ENCODE data around the gene PET100. TPM values are rescaled to one million over a fixed set of nuclear protein-coding genes. Genes with fewer than 3 reads are reported as not detected.

Gene PET100
- total RNA-seq, 1 experiment from 2014 or later: 77.6 TPM

- Mint-ChIP-seq H3K36me3 (ENCODE audit: insufficient read depth, unreplicated experiment) (peaks cover 53% of the 10 kb centered on the region), H3K4me1 (ENCODE audit: low read depth, unreplicated experiment) (no peaks in the 10 kb centered on the region), H3K27ac (ENCODE audit: unreplicated experiment) (no peak within 1 kb of the TSS), H3K9me3 (ENCODE audit: low read depth, unreplicated experiment) (no peaks in the 10 kb centered on the region), H3K27me3 (ENCODE audit: unreplicated experiment) (no peaks in the 10 kb centered on the region), H3K4me3 (ENCODE audit: low read depth, unreplicated experiment) (no peak within 1 kb of the TSS)
- TF ChIP-seq, protein P1, sequence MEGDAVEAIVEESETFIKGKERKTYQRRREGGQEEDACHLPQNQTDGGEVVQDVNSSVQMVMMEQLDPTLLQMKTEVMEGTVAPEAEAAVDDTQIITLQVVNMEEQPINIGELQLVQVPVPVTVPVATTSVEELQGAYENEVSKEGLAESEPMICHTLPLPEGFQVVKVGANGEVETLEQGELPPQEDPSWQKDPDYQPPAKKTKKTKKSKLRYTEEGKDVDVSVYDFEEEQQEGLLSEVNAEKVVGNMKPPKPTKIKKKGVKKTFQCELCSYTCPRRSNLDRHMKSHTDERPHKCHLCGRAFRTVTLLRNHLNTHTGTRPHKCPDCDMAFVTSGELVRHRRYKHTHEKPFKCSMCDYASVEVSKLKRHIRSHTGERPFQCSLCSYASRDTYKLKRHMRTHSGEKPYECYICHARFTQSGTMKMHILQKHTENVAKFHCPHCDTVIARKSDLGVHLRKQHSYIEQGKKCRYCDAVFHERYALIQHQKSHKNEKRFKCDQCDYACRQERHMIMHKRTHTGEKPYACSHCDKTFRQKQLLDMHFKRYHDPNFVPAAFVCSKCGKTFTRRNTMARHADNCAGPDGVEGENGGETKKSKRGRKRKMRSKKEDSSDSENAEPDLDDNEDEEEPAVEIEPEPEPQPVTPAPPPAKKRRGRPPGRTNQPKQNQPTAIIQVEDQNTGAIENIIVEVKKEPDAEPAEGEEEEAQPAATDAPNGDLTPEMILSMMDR (IDR thresholded peaks at IDR 0.05; ENCODE audit: unreplicated experiment): no peak
- DNase-seq: no peak
- intact Hi-C loops (cut with micrococcal nuclease; ENCODE audit: unreplicated experiment): no loop called here
- CTCF ChIA-PET: no interaction called here
- no TSS peak for BruUV-seq (replicated peaks)
Observed at GRCh38 chr19:7633698-7634097, 4.1 kb downstream of the PET100 start, which contains the start of gene PCP2. Gene PCP2, minus strand, starts transcription at chr19:7633719. Its CDS starts 262 bp downstream, at chr19:7633457.

DNA sequence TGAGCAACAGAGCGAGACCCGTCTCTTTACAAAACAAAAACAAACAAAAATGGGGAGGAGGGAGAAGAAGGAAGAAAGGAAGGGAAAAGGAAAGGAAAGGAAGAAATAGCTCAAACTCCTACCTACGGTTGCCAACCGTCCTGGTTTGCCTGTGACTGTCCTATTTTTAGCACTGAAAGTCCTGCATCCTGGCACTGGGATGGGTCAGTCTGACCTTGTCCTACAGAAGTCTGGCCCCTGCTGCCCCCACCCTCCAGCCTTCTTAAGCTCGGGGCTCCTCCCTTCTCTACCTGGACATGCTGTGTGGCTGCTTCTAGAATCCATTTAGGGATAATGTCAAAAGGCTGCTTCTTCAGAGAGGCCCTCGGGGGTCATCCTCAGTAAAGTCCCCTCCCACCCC lies 6.1 kb downstream of the PET100 start:
- peaks cover 41% of the 10 kb centered on the region for H3K36me3 Mint-ChIP-seq (ENCODE audit: insufficient read depth, unreplicated experiment)
- no TSS peak for BruUV-seq (replicated peaks)
- no peak overlapping the region for H3K4me3 Mint-ChIP-seq (ENCODE audit: low read depth, unreplicated experiment)
- TF ChIP-seq, protein P1 (IDR thresholded peaks at IDR 0.05; ENCODE audit: unreplicated experiment): no peak
- intact Hi-C loops (cut with micrococcal nuclease; ENCODE audit: unreplicated experiment): no loop called here
- no peaks in the 10 kb centered on the region for H3K4me1 Mint-ChIP-seq (ENCODE audit: low read depth, unreplicated experiment)
- no peak overlapping the region for H3K27ac Mint-ChIP-seq (ENCODE audit: unreplicated experiment)
- H3K27me3 Mint-ChIP-seq (ENCODE audit: unreplicated experiment): no peaks in the 10 kb centered on the region
- CTCF ChIA-PET: interaction anchor here (0.5 kb wide), 1 partner anchor 67 kb away, joined by 5 read pairs; no protein-coding TSS in a partner anchor
- no peak for DNase-seq
- peaks cover 3% of the 10 kb centered on the region for H3K9me3 Mint-ChIP-seq (ENCODE audit: low read depth, unreplicated experiment)

DNA sequence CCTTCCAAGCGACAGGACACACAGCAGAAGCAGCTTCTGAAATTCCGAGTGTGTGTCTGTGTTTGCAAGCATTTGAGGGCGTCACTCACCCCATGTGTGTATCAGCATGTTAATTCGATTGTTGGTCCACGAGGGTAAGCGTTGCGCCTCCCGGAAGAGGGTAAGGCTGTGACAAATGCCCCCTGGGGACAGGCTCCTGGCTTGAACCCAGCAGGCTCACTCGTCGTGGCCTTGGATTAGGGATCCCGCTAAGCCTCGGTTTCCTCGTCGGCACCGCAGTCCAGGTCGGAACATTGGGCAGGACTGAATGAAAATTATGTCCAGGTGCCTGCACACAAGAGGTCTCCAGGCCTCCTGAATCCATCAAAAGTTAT lies 6.7 kb downstream of the PET100 start:
- CTCF ChIA-PET: no interaction called here
- no peaks in the 10 kb centered on the region for H3K27me3 Mint-ChIP-seq (ENCODE audit: unreplicated experiment)
- H3K36me3 Mint-ChIP-seq (ENCODE audit: insufficient read depth, unreplicated experiment): peaks cover 39% of the 10 kb centered on the region
- TF ChIP-seq, protein P1 (IDR thresholded peaks at IDR 0.05; ENCODE audit: unreplicated experiment): no peak
- no peak overlapping the region for H3K27ac Mint-ChIP-seq (ENCODE audit: unreplicated experiment)
- no peaks in the 10 kb centered on the region for H3K4me1 Mint-ChIP-seq (ENCODE audit: low read depth, unreplicated experiment)
- intact Hi-C loops (cut with micrococcal nuclease; ENCODE audit: unreplicated experiment): no loop called here
- peaks cover 3% of the 10 kb centered on the region for H3K9me3 Mint-ChIP-seq (ENCODE audit: low read depth, unreplicated experiment)
- no TSS peak for BruUV-seq (replicated peaks)
- DNase-seq: no peak
- H3K4me3 Mint-ChIP-seq (ENCODE audit: low read depth, unreplicated experiment): peak overlapping the region; percentile 80

- DNase-seq: peak; percentile 88
- no TSS peak for BruUV-seq (replicated peaks)
- CTCF ChIA-PET: no interaction called here
Observed at GRCh38 chr19:7636691-7637373, 7.2 kb downstream of the PET100 start, which contains the start of gene STXBP2. Gene STXBP2, plus strand, starts transcription at chr19:7637110. Its CDS starts 40 bp downstream, at chr19:7637150.

More at GRCh38 chr19:7636691-7637373, 7.2 kb downstream of the PET100 start, which contains the start of gene STXBP2:
- no peaks in the 10 kb centered on the region for H3K27me3 Mint-ChIP-seq (ENCODE audit: unreplicated experiment)
- peaks cover 39% of the 10 kb centered on the region for H3K36me3 Mint-ChIP-seq (ENCODE audit: insufficient read depth, unreplicated experiment)
- no peaks in the 10 kb centered on the region for H3K4me1 Mint-ChIP-seq (ENCODE audit: low read depth, unreplicated experiment)
- H3K4me3 Mint-ChIP-seq (ENCODE audit: low read depth, unreplicated experiment): peak within 1 kb of the TSS; percentile 80
- peaks cover 3% of the 10 kb centered on the region for H3K9me3 Mint-ChIP-seq (ENCODE audit: low read depth, unreplicated experiment)
- intact Hi-C loops (cut with micrococcal nuclease; ENCODE audit: unreplicated experiment): no loop called here
- peak within 1 kb of the TSS; percentile 72 for H3K27ac Mint-ChIP-seq (ENCODE audit: unreplicated experiment)
- TF ChIP-seq, protein P1 (IDR thresholded peaks at IDR 0.05; ENCODE audit: unreplicated experiment): no peak

Data from Calu3 (cell line).